Activated CD4-positive, alpha-beta T cell treated with anti-CD3 and anti-CD28 coated beads for 24 hours (primary cell): ENCODE measurements around the gene PRTFDC1.
"Not testable (repeated sequence)": the region's sequence is repeated elsewhere in the genome, so short reads cannot be mapped to it uniquely, and the experiment has no call there.

Source experiments
- DNase-seq, 2 donors: peaks; one replicate each; pipeline ENCODE4 v3.0.0-alpha.2; 2020; ENCODE audit warnings: low read depth in 2 of 2

The PRTFDC1 gene

GRCh38 chr10:24952143-24952706, at the start of gene PRTFDC1:
Gene PRTFDC1, minus strand, starts transcription at chr10:24952606. Its CDS starts 31 bp downstream, at chr10:24952575.
- DNase-seq = peak in 1 of 2 donors; percentile 6

- DNase-seq = no peak
Observed at GRCh38 chr10:24998044-24998443, 45.6 kb upstream of the PRTFDC1 start.

GRCh38 chr10:24995072-24995471, 42.7 kb upstream of the PRTFDC1 start:
- no peak for DNase-seq

GRCh38 chr10:24993237-24993958, 41.0 kb upstream of the PRTFDC1 start:
- DNase-seq = no peak

GRCh38 chr10:24992512-24993133, 40.2 kb upstream of the PRTFDC1 start:
- no peak for DNase-seq

GRCh38 chr10:24991298-24991697, 38.9 kb upstream of the PRTFDC1 start:
- DNase-seq = no peak

GRCh38 chr10:24989867-24990266, 37.5 kb upstream of the PRTFDC1 start:
- DNase-seq = no peak

- DNase-seq = no peak
Observed at GRCh38 chr10:24988831-24989640, 36.6 kb upstream of the PRTFDC1 start.

- DNase-seq = no peak
Observed at GRCh38 chr10:24984906-24985305, 32.5 kb upstream of the PRTFDC1 start.

GRCh38 chr10:24983946-24984345, 31.5 kb upstream of the PRTFDC1 start:
- DNase-seq = no peak

- no peak for DNase-seq
Observed at GRCh38 chr10:24983130-24983529, 30.7 kb upstream of the PRTFDC1 start.

GRCh38 chr10:24982319-24983112, 30.1 kb upstream of the PRTFDC1 start:
- no peak for DNase-seq

GRCh38 chr10:24981161-24981710, 28.8 kb upstream of the PRTFDC1 start:
- DNase-seq = no peak

- no peak for DNase-seq
Observed at GRCh38 chr10:24979685-24980084, 27.3 kb upstream of the PRTFDC1 start.

GRCh38 chr10:24974976-24975375, 22.6 kb upstream of the PRTFDC1 start:
- no peak for DNase-seq

GRCh38 chr10:24973163-24973562, 20.8 kb upstream of the PRTFDC1 start:
- DNase-seq = no peak

- no peak for DNase-seq
Observed at GRCh38 chr10:24971374-24971773, 19.0 kb upstream of the PRTFDC1 start.

GRCh38 chr10:24969841-24970281, 17.5 kb upstream of the PRTFDC1 start:
- no peak for DNase-seq

- DNase-seq = not testable (repeated sequence)
Observed at GRCh38 chr10:24968951-24969350, 16.5 kb upstream of the PRTFDC1 start.

GRCh38 chr10:24968349-24968748, 15.9 kb upstream of the PRTFDC1 start:
- DNase-seq = no peak

- no peak for DNase-seq
Observed at GRCh38 chr10:24966962-24967481, 14.6 kb upstream of the PRTFDC1 start.
